H54 (cell line): ENCODE measurements around the gene CHST13.

Experiments used
- DNase-seq: peaks from one replicate; pipeline ENCODE4 v3.0.0; 2011; ENCODE audit warnings: low spot score, mixed read lengths; ENCODE audit not compliant: insufficient read length
- FAIRE-seq: peaks from 3 replicates; lab custom pipeline; 2011; peaks lifted over from hg19 to GRCh38; lab: Jason Lieb, UNC
- POLR2A ChIP-seq: IDR thresholded peaks from 2 replicates; pipeline ENCODE4 v1.6.1; 2011; ENCODE audit warnings: low read depth, mild to moderate bottlenecking, low read length

CHST13 gene

GRCh38 chr3:126523745-126524428 lies at the start of gene CHST13:
Gene CHST13, plus strand, starts transcription at chr3:126524155. Its CDS starts 178 bp downstream, at chr3:126524333.
- no peak for TF ChIP-seq POLR2A
- FAIRE-seq (no peak), DNase-seq (no peak)

- no peak for TF ChIP-seq POLR2A
- FAIRE-seq (no peak), DNase-seq (peak; percentile 40)
Measured at GRCh38 chr3:126474498-126475412, 49.2 kb upstream of the CHST13 start.

DNA sequence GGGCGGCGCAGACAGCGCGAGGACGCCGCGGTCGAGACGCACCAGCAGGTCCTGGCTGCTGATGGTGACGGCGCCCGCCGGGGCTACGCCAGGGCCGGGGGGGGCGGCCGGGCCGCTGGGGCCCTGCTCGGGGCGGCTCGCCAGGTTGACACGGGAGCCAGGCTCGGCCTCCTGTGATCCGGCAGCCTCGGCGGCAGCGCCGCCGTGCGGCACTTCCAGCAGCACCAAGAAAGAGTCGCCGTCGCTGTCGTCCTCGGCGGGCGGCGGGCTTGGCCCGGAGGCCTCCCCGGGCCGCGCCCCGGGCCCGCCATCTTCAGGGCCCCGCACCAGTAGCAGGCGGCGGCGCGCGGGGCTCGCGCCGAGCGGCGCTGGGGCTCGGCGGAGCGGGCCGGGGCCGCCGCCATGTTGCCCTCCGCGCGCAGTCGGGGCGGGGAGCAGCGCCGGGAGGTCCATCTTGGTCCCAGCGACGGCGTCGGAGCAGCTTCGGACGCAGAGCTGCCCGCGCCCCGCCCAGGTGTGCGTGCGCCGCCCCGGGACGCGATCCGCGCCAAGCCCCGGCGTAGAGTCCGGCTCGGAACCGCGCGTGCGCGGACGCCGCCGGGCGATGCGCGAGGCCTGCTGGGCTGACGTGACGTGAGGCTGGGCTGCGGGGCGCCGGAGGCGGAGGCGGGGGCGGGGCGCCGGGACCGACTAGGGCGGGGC lies 48.4 kb upstream of the CHST13 start, which contains the start of gene ZXDC:
TSS of gene ZXDC (minus strand) at position 479 of the 702 bp plus-strand sequence. CDS start at position 453, 26 bp downstream.
- peak; percentile 92 for TF ChIP-seq POLR2A
- peak; percentile 100 for DNase-seq
- no peak for FAIRE-seq

- DNase-seq, result peak; percentile 68
- FAIRE-seq, result no peak
- TF ChIP-seq POLR2A, result peak; percentile 42; the same call in 1 of the 2 replicates
Measured at GRCh38 chr3:126476166-126477060, 47.5 kb upstream of the CHST13 start.

- FAIRE-seq, result no peak
- DNase-seq, result no peak
- no peak for TF ChIP-seq POLR2A
Measured at GRCh38 chr3:126477061-126477380, 46.9 kb upstream of the CHST13 start.

DNA sequence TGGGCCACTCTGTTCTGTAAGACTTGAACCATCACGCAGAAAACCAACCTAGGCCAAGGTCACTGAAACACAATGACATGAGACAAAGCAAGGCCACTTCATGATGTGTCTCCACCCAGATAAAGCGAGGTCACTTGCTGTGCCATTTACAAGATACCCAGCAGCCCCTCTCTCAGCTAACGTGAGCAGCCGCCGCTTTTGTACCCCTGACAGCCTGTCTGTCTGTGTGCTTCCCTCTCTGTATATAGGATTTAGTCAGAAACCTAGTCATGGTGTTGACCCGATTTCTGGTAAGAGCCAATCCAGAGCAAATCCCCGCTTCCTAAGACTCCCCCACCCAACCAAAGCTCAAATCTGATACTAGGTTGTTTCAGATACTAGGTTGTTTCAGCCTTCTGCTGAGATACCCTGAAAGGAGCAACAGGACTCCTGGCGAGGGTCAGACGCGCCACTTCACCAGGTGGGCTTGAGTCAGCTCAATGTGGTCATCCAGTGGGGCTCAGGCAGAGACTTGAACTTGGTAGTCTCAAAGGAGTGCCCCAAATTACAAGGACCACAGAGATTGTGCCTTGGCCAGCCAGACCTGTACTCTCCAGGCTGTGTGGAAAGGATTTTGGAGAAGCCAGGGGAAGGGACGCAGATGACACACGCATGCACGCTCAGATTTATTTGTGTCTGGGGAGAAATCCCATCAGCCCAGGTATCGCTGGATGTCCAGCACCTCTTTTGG lies 45.2 kb upstream of the CHST13 start:
- DNase-seq (no peak), FAIRE-seq (no peak)
- TF ChIP-seq POLR2A, result no peak

DNA sequence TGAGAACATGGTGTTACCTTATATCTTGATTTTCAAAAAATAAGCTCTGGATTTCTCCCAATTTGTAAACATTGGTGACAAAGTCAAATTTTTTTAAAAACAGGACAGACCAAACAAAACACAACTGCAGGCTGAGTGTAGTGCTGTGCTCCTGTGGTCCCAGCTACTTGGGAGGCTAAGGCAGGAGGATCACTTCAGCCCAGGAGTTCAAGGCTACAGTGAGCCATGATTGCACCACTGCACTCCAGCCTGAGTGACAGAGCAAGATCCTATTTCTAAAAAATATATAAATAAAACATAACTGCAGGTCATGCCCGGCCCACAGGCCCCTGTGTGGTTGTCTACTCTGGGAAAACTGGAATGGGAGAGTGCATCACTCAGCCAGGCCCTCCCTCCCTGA lies 44.3 kb upstream of the CHST13 start:
- no peak for FAIRE-seq
- no peak for DNase-seq
- no peak for TF ChIP-seq POLR2A

- DNase-seq (no peak), FAIRE-seq (no peak)
- no peak for TF ChIP-seq POLR2A
Measured at GRCh38 chr3:126480206-126480605, 43.7 kb upstream of the CHST13 start.

DNA sequence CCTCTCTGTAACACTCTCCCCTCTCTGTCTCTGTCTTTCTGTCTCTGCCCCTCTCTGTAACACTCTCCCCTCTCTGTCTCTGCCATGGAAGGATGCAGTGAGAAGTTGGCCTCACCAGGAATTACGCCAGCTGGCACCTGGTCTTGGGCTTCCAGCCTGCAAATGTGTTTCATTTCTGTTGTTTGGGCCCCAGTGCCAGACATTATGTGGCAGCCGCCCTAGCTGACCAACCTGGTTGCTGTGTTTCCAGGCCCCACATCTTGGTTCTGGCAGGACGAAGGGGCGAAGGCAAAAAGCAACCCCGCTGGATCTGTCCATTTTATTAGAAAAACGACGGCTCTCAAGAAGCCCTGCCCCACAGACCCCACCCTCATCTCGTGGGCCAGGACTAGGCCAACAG lies 43.1 kb upstream of the CHST13 start:
- no peak for TF ChIP-seq POLR2A
- DNase-seq (no peak), FAIRE-seq (no peak)

GRCh38 chr3:126481808-126482502 lies 42.0 kb upstream of the CHST13 start:
- FAIRE-seq, result no peak
- no peak for DNase-seq
- TF ChIP-seq POLR2A, result no peak

- TF ChIP-seq POLR2A, result no peak
- no peak for DNase-seq
- no peak for FAIRE-seq
Measured at GRCh38 chr3:126482503-126483255, 41.3 kb upstream of the CHST13 start.
